IMR-90 (cell line): ENCODE measurements around the gene PRR13. TPM values are rescaled to one million over a fixed set of nuclear protein-coding genes. Genes with fewer than 3 reads are reported as not detected.

ENCODE experiments used
- ATAC-seq: fragments of 200-7000 bp; cut with Tn5 transposase; 2 replicates; pipeline ENCODE4 v1.9.1; 2020; ENCODE audit warnings: low read depth, mild to moderate bottlenecking, moderate library complexity
- BruUV-seq: library from RNA; stranded (reverse); fragments of 400-500 nt; replicated peaks from 2 replicates; lab custom pipeline; 2021; lab: Mats Ljungman, UMichigan
- CTCF ChIA-PET: fragments of 300-600 bp; formaldehyde crosslinking; extraction: SDS; loops from one replicate; lab custom pipeline; 2021; ENCODE audit warnings: antibody characterized with exemption; lab: Yijun Ruan, JAX
- POLR2A ChIA-PET: fragments of 300-600 bp; sonication (Branson Sonifier 250); formaldehyde crosslinking; loops from one replicate; lab custom pipeline; 2022; ENCODE audit warnings: antibody characterized with exemption; ENCODE audit not compliant: unreplicated experiment; lab: Charles Lee
- DNase-seq: peaks from one replicate; pipeline ENCODE4 v3.0.0; 2013
- H2AFZ ChIP-seq: replicated peaks from 2 replicates; pipeline ENCODE3; 2013; ENCODE audit warnings: low read length, mild to moderate bottlenecking; ENCODE audit not compliant: poor library complexity
- H2AK5ac ChIP-seq: 2 replicates; pipeline ENCODE4 v1.6.1; 2013; ENCODE audit warnings: low read depth, low read length, inconsistent platforms
- H2AK9ac ChIP-seq: replicated peaks from 2 replicates; pipeline ENCODE3; 2013; ENCODE audit warnings: mild to moderate bottlenecking, low read depth, low read length, moderate library complexity; ENCODE audit not compliant: poor library complexity
- H2BK120ac ChIP-seq: 2 replicates; pipeline ENCODE4 v1.6.1; 2013; ENCODE audit warnings: low read depth, low read length, inconsistent platforms
- H2BK15ac ChIP-seq: 3 replicates; pipeline ENCODE4 v1.6.1; 2013; ENCODE audit warnings: low read depth, low read length, inconsistent platforms
- H2BK20ac ChIP-seq: 2 replicates; pipeline ENCODE4 v1.6.1; 2013; ENCODE audit warnings: low read depth, mild to moderate bottlenecking, inconsistent platforms, low read length, moderate library complexity
- H2BK5ac ChIP-seq: 2 replicates; pipeline ENCODE4 v1.6.1; 2013; ENCODE audit warnings: mild to moderate bottlenecking, low read depth, low read length, inconsistent platforms; ENCODE audit not compliant: poor library complexity, severe bottlenecking
- H3K14ac ChIP-seq: replicated peaks from 2 replicates; pipeline ENCODE4 v1.6.1; 2013; ENCODE audit warnings: low read depth, low read length, inconsistent platforms
- H3K18ac ChIP-seq: 2 replicates; pipeline ENCODE4 v1.6.1; 2013; ENCODE audit warnings: low read depth, low read length, control low read depth
- H3K23ac ChIP-seq: 2 replicates; pipeline ENCODE4 v1.6.1; 2013; ENCODE audit warnings: low read depth, low read length, inconsistent platforms
- H3K27ac ChIP-seq: 2 replicates; pipeline ENCODE4 v1.5.1; 2013; ENCODE audit warnings: mild to moderate bottlenecking, control low read depth, low read length; ENCODE audit not compliant: insufficient read depth
- H3K27me3 ChIP-seq: 2 replicates; pipeline ENCODE4 v1.6.1; 2013; ENCODE audit warnings: low read length; ENCODE audit not compliant: control insufficient read depth, insufficient read depth
- H3K36me3 ChIP-seq: 2 replicates; pipeline ENCODE4 v1.6.1; 2013; ENCODE audit warnings: low read length, mixed read lengths; ENCODE audit not compliant: control insufficient read depth, insufficient read depth
- H3K4ac ChIP-seq: 2 replicates; pipeline ENCODE4 v1.6.1; 2013; ENCODE audit warnings: low read depth, low read length, inconsistent platforms
- H3K4me1 ChIP-seq: 2 replicates; pipeline ENCODE4 v1.6.1; 2013; ENCODE audit warnings: low read length, mixed read lengths; ENCODE audit not compliant: control insufficient read depth, insufficient read depth
- H3K4me2 ChIP-seq: 2 replicates; pipeline ENCODE4 v1.6.1; 2013; ENCODE audit warnings: low read depth, mild to moderate bottlenecking, control low read depth, low read length, moderate library complexity
- H3K4me3 ChIP-seq: 2 replicates; pipeline ENCODE4 v1.5.1; 2013; ENCODE audit warnings: low read depth, mild to moderate bottlenecking, control low read depth, low read length, moderate library complexity; ENCODE audit not compliant: insufficient read depth
- H3K56ac ChIP-seq: 2 replicates; pipeline ENCODE4 v1.6.1; 2013; ENCODE audit warnings: low read length, inconsistent platforms; ENCODE audit not compliant: insufficient read depth; ENCODE audit errors: extremely low read depth
- H3K79me1 ChIP-seq, 2 experiments: 2 replicates each; pipeline ENCODE4 v1.6.1; 2013; ENCODE audit warnings: low read length in 2 of 2, inconsistent platforms in 1 of 2, low read depth in 1 of 2
- H3K9ac ChIP-seq: 2 replicates; pipeline ENCODE4 v1.6.1; 2013; ENCODE audit warnings: low read depth, low read length, control low read depth
- H3K9me1 ChIP-seq: 2 replicates; pipeline ENCODE4 v1.6.1; 2013; ENCODE audit warnings: low read length, inconsistent platforms; ENCODE audit not compliant: insufficient read depth
- H3K9me3 ChIP-seq: 2 replicates; pipeline ENCODE4 v1.6.1; 2013; ENCODE audit warnings: low read length; ENCODE audit not compliant: control insufficient read depth, insufficient read depth
- H4K20me1 ChIP-seq: 2 replicates; pipeline ENCODE4 v1.6.1; 2013; ENCODE audit warnings: low read length, inconsistent platforms; ENCODE audit not compliant: insufficient read depth
- H4K5ac ChIP-seq: 2 replicates; pipeline ENCODE4 v1.6.1; 2013; ENCODE audit warnings: mild to moderate bottlenecking, low read depth, low read length, control low read depth
- H4K8ac ChIP-seq, 2 experiments: 2 replicates each; pipeline ENCODE4 v1.6.1; 2013; ENCODE audit warnings: low read depth in 2 of 2, low read length in 2 of 2, control low read depth in 1 of 2, inconsistent platforms in 1 of 2
- H4K91ac ChIP-seq: 2 replicates; pipeline ENCODE4 v1.6.1; 2013; ENCODE audit warnings: low read depth, low read length, inconsistent platforms; ENCODE audit not compliant: insufficient read depth
- NFE2L2 ChIP-seq: fragments of 150-350 bp; IDR thresholded peaks from 2 replicates; pipeline ENCODE4 v1.6.1; 2016; ENCODE audit warnings: low read depth, mild to moderate bottlenecking, low read length
- RCOR1 ChIP-seq: IDR thresholded peaks from 2 replicates; pipeline ENCODE4 v1.6.1; 2012; ENCODE audit warnings: mild to moderate bottlenecking, low read length, improper control_type of control experiment; ENCODE audit not compliant: insufficient replicate concordance
- USF2 ChIP-seq: fragments of 150-350 bp; IDR thresholded peaks from 2 replicates; pipeline ENCODE4 v1.6.1; 2017; ENCODE audit warnings: mild to moderate bottlenecking, antibody characterized with exemption, low read length, low read depth
- WGBS, 2 experiments: methylation state at CpG; one replicate each; pipeline versions ENCODE4 v1.1.5 to v1.1.7; 2013; ENCODE audit warnings: missing lambda C conversion rate in 2 of 2; ENCODE audit not compliant: insufficient read length in 1 of 2; ENCODE audit errors: extremely low coverage in 2 of 2; 5-methylcytosine and 5-hydroxymethylcytosine counted together
- dilution Hi-C: fragments of 300-500 bp; cut with HindIII; formaldehyde crosslinking; loops from one replicate; pipeline ENCODE4 v1.14.3; 2018; ENCODE audit warnings: low sequenced_read_pairs; ENCODE audit not compliant: unreplicated experiment
- in situ Hi-C: fragments of 300-500 bp; cut with MboI; formaldehyde crosslinking; loops from 3 replicates; pipeline ENCODE4 v1.14.3; 2019; ENCODE audit warnings: low sequenced_read_pairs, inconsistent platforms, mixed read lengths
- intact Hi-C: fragments of 100-400 bp; cut with micrococcal nuclease; formaldehyde crosslinking; loops from 2 replicates; pipeline ENCODE4 v1.10.0; 2022
- polyA plus RNA-seq, 3 experiments: library from polyadenylated mRNA; depleted of rRNA; stranded (reverse); fragments of >200 nt; gene quantifications; 2 replicates each; pipeline ENCODE4 v1.2.3, GENCODE V29; 2012; ENCODE audit warnings: low replicate concordance in 1 of 3
- total RNA-seq: library from RNA; depleted of rRNA; stranded (reverse); fragments of >200 nt; gene quantifications from 2 replicates; pipeline ENCODE4 v1.2.3, GENCODE V29; 2012; rRNA removed

Gene PRR13
- total and polyA plus RNA-seq, 2 of the 4 experiments (the other 2 are of a cell fraction), result 25.5 to 114 TPM

DNA sequence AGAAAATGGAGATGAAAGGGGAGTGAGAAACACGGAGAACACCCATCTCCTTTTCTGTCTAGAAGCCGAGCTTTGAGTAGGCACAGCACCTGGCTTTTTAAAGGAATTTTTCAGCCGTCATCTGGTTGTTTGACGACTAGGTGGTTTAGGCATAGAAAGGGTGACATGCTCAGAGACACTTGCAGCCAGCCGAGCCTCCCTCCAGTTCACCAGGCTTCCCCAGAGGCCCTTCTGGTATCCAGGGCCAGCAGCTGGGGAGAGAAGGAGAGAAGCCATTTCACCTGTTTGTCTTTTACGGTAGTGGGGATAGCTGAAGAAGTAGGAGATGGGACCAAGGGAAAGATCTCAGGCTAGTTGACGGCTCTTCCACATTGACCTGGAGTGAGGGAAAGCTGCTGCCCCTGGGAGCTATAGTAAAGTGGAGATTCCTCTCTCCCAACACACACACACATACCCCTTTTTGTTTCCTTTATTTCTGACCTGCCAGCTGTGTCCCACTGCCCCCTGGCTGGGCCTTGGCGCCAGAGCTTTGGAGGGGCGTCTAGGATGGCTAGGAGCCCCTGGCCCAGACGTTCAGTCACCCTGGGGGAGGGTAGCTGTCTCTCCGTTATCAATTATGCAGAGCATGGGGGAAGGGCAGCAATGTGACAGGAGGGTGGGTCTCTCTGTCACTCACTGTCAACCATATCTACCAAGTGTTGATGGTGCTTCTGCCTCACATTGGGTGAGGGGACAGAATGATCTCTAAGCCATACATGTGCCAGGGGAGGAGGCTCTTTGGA, 52.3 kb downstream of the PRR13 start:
- Histone ChIP-seq H2AK9ac (peak overlapping the region; percentile 31), H3K27ac (peak overlapping the region; percentile 46; the same call in 1 of the 2 replicates), H4K5ac (peak overlapping the region; percentile 92), H3K27me3 (no peaks in the 10 kb centered on the region), H2BK5ac (no peak overlapping the region), H3K9me1 (peaks cover 53% of the 10 kb centered on the region), H3K18ac (peak overlapping the region; percentile 30; the same call in 1 of the 2 replicates), H2BK20ac (no peak overlapping the region; the same call in 1 of the 2 replicates), H3K23ac (peak overlapping the region; percentile 77; the same call in 1 of the 2 replicates), H2AFZ (peak overlapping the region; percentile 95), H3K9ac (peak overlapping the region; percentile 52), H3K4me1 (peaks cover 24% of the 10 kb centered on the region), H4K91ac (0 out of 2 replicates have a peak overlapping the region, but pooled peaks have one; percentile 34), H4K8ac (peak overlapping the region; percentile 89 to 96), H4K20me1 (peaks cover 12% of the 10 kb centered on the region), H3K56ac (peak overlapping the region; percentile 35), H3K36me3 (peaks cover 5% of the 10 kb centered on the region; the same call in 1 of the 2 replicates), H3K4ac (peak overlapping the region; percentile 83), H3K79me1 (peaks cover 33 to 82% of the 10 kb centered on the region in 2 experiments), H3K4me3 (peak overlapping the region; percentile 51), H3K14ac (peak overlapping the region; percentile 75), H2BK15ac (peak overlapping the region; percentile 88; the same call in 2 of the 3 replicates), H3K4me2 (peak overlapping the region; percentile 86), H2AK5ac (peak overlapping the region; percentile 88), H3K9me3 (no peaks in the 10 kb centered on the region), H2BK120ac (peak overlapping the region; percentile 35; the same call in 1 of the 2 replicates)
- dilution Hi-C loops, result no loop called here
- DNase-seq (no peak), ATAC-seq (no peak)
- CTCF ChIA-PET, result no interaction called here
- no CpG with 5 or more reads among the region's 11 CpGs for WGBS, 2 experiments
- BruUV-seq, result no TSS peak
- intact Hi-C loops, result no loop called here
- POLR2A ChIA-PET, result interaction anchor here (0.6 to 0.7 kb wide), 2 partner anchors 92 to 166 kb away, joined by 3 read pairs; no protein-coding TSS in a partner anchor
- TF ChIP-seq USF2 (no peak), RCOR1 (no peak), NFE2L2 (no peak)
- in situ Hi-C loops, result no loop called here

Other genes starting within 250 kb of the PRR13 start
- under 0.01 and 0.18 TPM in 2 replicates for gene ITGB7, start 234.5 kb upstream of the PRR13 start, total RNA-seq
- 0.44 and 0.60 TPM in 2 replicates for gene ITGB7, start 234.5 kb upstream of the PRR13 start, polyA plus RNA-seq (2012; rRNA removed)
- gene RARG, start 209.5 kb upstream of the PRR13 start, total RNA-seq, result 7.5 and 7.9 TPM in 2 replicates
- 28.6 and 30.9 TPM in 2 replicates for gene RARG, start 209.5 kb upstream of the PRR13 start, polyA plus RNA-seq (2012; rRNA removed)
- gene ESPL1, start 173.4 kb upstream of the PRR13 start, total RNA-seq, result 5.6 and 6.5 TPM in 2 replicates
- 8.6 and 9.2 TPM in 2 replicates for gene ESPL1, start 173.4 kb upstream of the PRR13 start, polyA plus RNA-seq (2012; rRNA removed)
- 764 and 1,011 TPM in 2 replicates for gene PFDN5, start 146.2 kb upstream of the PRR13 start, total RNA-seq
- gene PFDN5, start 146.2 kb upstream of the PRR13 start, polyA plus RNA-seq (2012; rRNA removed), result 1,210 and 1,338 TPM in 2 replicates
- 47.2 and 49.8 TPM in 2 replicates for gene MYG1, start 142.0 kb upstream of the PRR13 start, total RNA-seq
- gene MYG1, start 142.0 kb upstream of the PRR13 start, polyA plus RNA-seq (2012; rRNA removed), result 63.7 and 73.6 TPM in 2 replicates
- 37.5 and 44.6 TPM in 2 replicates for gene AAAS, start 120.1 kb upstream of the PRR13 start, total RNA-seq
- 67.1 and 71.9 TPM in 2 replicates for gene AAAS, start 120.1 kb upstream of the PRR13 start, polyA plus RNA-seq (2012; rRNA removed)
- not detected in 2 replicates for gene SP7, start 105.4 kb upstream of the PRR13 start, total RNA-seq
- gene SP7, start 105.4 kb upstream of the PRR13 start, polyA plus RNA-seq (2012; rRNA removed), result not detected in 2 replicates
- gene SP1, start 61.6 kb upstream of the PRR13 start, total RNA-seq, result 45.0 and 53.6 TPM in 2 replicates
- gene SP1, start 61.6 kb upstream of the PRR13 start, polyA plus RNA-seq (2012; rRNA removed), result 19.7 and 21.2 TPM in 2 replicates
- not detected in 2 replicates for gene AMHR2, start 17.9 kb upstream of the PRR13 start, total RNA-seq
- gene AMHR2, start 17.9 kb upstream of the PRR13 start, polyA plus RNA-seq (2012; rRNA removed), result not detected in 2 replicates
- 190 and 198 TPM in 2 replicates for gene PCBP2, start 10.4 kb downstream of the PRR13 start, total RNA-seq
- 409 and 586 TPM in 2 replicates for gene PCBP2, start 10.4 kb downstream of the PRR13 start, polyA plus RNA-seq (2012; rRNA removed)
- 20.6 and 29.0 TPM in 2 replicates for gene MAP3K12, start 57.7 kb downstream of the PRR13 start, total RNA-seq
- 48.6 and 52.5 TPM in 2 replicates for gene MAP3K12, start 57.7 kb downstream of the PRR13 start, polyA plus RNA-seq (2012; rRNA removed)
- 27.4 and 27.8 TPM in 2 replicates for gene TARBP2, start 59.5 kb downstream of the PRR13 start, total RNA-seq
- 46.1 and 49.6 TPM in 2 replicates for gene TARBP2, start 59.5 kb downstream of the PRR13 start, polyA plus RNA-seq (2012; rRNA removed)
- not detected in 2 replicates for gene NPFF, start 65.8 kb downstream of the PRR13 start, total RNA-seq
- gene NPFF, start 65.8 kb downstream of the PRR13 start, polyA plus RNA-seq (2012; rRNA removed), result not detected in 2 replicates
- gene ATF7, start 184.6 kb downstream of the PRR13 start, total RNA-seq, result 7.0 and 9.4 TPM in 2 replicates
- gene ATF7, start 184.6 kb downstream of the PRR13 start, polyA plus RNA-seq (2012; rRNA removed), result 15.2 and 16.3 TPM in 2 replicates
- gene ATP5MC2, start 234.3 kb downstream of the PRR13 start, total RNA-seq, result 138 and 361 TPM in 2 replicates
- 309 and 344 TPM in 2 replicates for gene ATP5MC2, start 234.3 kb downstream of the PRR13 start, polyA plus RNA-seq (2012; rRNA removed)